HG03135 (cell line): ENCODE measurements around the gene BAAT.
"Not testable (repeated sequence)": the region's sequence is repeated elsewhere in the genome, so short reads cannot be mapped to it uniquely, and the experiment has no call there.

Source experiments
- ATAC-seq: cut with Tn5 transposase; IDR thresholded peaks from one replicate; pipeline ENCODE4 v1.9.1; 2021; ENCODE audit warnings: mild to moderate bottlenecking, moderate library complexity; ENCODE audit not compliant: unreplicated experiment

The BAAT gene

GRCh38 chr9:101384873-101385536 lies at the start of gene BAAT:
Gene BAAT, minus strand, starts transcription at chr9:101385006. Its CDS starts 13,602 bp downstream, at chr9:101371404.
- ATAC-seq = not testable (repeated sequence)

GRCh38 chr9:101433229-101433628 lies 48.4 kb upstream of the BAAT start:
- no peak for ATAC-seq

GRCh38 chr9:101432740-101433139 lies 47.9 kb upstream of the BAAT start:
- ATAC-seq = no peak

GRCh38 chr9:101432171-101432570 lies 47.4 kb upstream of the BAAT start:
- no peak for ATAC-seq

GRCh38 chr9:101429736-101430135 lies 44.9 kb upstream of the BAAT start:
- no peak for ATAC-seq

- ATAC-seq = no peak
Observed at GRCh38 chr9:101428909-101429308, 44.1 kb upstream of the BAAT start.

- peak; percentile 61 for ATAC-seq
Observed at GRCh38 chr9:101427957-101428655, 43.3 kb upstream of the BAAT start.

GRCh38 chr9:101427358-101427757 lies 42.6 kb upstream of the BAAT start:
- no peak for ATAC-seq

GRCh38 chr9:101421653-101422065 lies 36.9 kb upstream of the BAAT start:
- ATAC-seq = no peak

- no peak for ATAC-seq
Observed at GRCh38 chr9:101419863-101420262, 35.1 kb upstream of the BAAT start.

- ATAC-seq = no peak
Observed at GRCh38 chr9:101418518-101419430, 34.0 kb upstream of the BAAT start.

GRCh38 chr9:101417977-101418376 lies 33.2 kb upstream of the BAAT start:
- ATAC-seq = no peak

- ATAC-seq = no peak
Observed at GRCh38 chr9:101417389-101417788, 32.6 kb upstream of the BAAT start.

- no peak for ATAC-seq
Observed at GRCh38 chr9:101415578-101415977, 30.8 kb upstream of the BAAT start.

- no peak for ATAC-seq
Observed at GRCh38 chr9:101414839-101415238, 30.0 kb upstream of the BAAT start.

GRCh38 chr9:101409079-101409477 lies 24.3 kb upstream of the BAAT start:
- ATAC-seq = no peak

- no peak for ATAC-seq
Observed at GRCh38 chr9:101408374-101409078, 23.7 kb upstream of the BAAT start.

GRCh38 chr9:101403516-101404285 lies 18.9 kb upstream of the BAAT start:
- ATAC-seq = no peak

GRCh38 chr9:101400120-101400519 lies 15.3 kb upstream of the BAAT start:
- no peak for ATAC-seq

- ATAC-seq = no peak
Observed at GRCh38 chr9:101399643-101399970, 14.8 kb upstream of the BAAT start.
